Panc1 (cell line): ENCODE measurements around the gene CCN5.

Experiments
- CTCF ChIP-seq: fragments of 450-650 bp; IDR thresholded peaks from 2 replicates; pipeline ENCODE4 v1.5.1; 2017; ENCODE audit warnings: mild to moderate bottlenecking
- REST ChIP-seq, 2 experiments: IDR thresholded peaks; 2 replicates each; pipeline ENCODE4 v1.6.1; 2011 to 2012; ENCODE audit warnings: low read depth in 2 of 2, control low read depth in 1 of 2, low read length in 1 of 2, mild to moderate bottlenecking in 1 of 2, moderate library complexity in 1 of 2; ENCODE audit not compliant: insufficient read depth in 1 of 2
- SIN3A ChIP-seq: IDR thresholded peaks from 2 replicates; pipeline ENCODE4 v1.6.1; 2012; ENCODE audit warnings: low read depth, mild to moderate bottlenecking, low read length, moderate library complexity, borderline replicate concordance; ENCODE audit not compliant: insufficient read depth

- TF ChIP-seq CTCF: no peak
- TF ChIP-seq REST (IDR thresholded peaks at IDR 0.05; ENCODE audit: insufficient read depth in 1 of 2, low read depth in 2 of 2, low read length in 1 of 2): no peak
- TF ChIP-seq SIN3A: no peak
Observed at GRCh38 chr20:44743916-44744655, 28.9 kb downstream of the CCN5 start.
